Hair follicular keratinocyte (primary cell): ENCODE data around the gene ADAMTSL1. TPM values are rescaled to one million over a fixed set of nuclear protein-coding genes. Genes with fewer than 3 reads are reported as not detected.

Experiments used
- total RNA-seq: library from RNA; depleted of rRNA; stranded (reverse); fragments of >200 nt; gene quantifications from 2 replicates; pipeline ENCODE4 v1.2.3, GENCODE V29; 2015

The ADAMTSL1 gene, protein sequence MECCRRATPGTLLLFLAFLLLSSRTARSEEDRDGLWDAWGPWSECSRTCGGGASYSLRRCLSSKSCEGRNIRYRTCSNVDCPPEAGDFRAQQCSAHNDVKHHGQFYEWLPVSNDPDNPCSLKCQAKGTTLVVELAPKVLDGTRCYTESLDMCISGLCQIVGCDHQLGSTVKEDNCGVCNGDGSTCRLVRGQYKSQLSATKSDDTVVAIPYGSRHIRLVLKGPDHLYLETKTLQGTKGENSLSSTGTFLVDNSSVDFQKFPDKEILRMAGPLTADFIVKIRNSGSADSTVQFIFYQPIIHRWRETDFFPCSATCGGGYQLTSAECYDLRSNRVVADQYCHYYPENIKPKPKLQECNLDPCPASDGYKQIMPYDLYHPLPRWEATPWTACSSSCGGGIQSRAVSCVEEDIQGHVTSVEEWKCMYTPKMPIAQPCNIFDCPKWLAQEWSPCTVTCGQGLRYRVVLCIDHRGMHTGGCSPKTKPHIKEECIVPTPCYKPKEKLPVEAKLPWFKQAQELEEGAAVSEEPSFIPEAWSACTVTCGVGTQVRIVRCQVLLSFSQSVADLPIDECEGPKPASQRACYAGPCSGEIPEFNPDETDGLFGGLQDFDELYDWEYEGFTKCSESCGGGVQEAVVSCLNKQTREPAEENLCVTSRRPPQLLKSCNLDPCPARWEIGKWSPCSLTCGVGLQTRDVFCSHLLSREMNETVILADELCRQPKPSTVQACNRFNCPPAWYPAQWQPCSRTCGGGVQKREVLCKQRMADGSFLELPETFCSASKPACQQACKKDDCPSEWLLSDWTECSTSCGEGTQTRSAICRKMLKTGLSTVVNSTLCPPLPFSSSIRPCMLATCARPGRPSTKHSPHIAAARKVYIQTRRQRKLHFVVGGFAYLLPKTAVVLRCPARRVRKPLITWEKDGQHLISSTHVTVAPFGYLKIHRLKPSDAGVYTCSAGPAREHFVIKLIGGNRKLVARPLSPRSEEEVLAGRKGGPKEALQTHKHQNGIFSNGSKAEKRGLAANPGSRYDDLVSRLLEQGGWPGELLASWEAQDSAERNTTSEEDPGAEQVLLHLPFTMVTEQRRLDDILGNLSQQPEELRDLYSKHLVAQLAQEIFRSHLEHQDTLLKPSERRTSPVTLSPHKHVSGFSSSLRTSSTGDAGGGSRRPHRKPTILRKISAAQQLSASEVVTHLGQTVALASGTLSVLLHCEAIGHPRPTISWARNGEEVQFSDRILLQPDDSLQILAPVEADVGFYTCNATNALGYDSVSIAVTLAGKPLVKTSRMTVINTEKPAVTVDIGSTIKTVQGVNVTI (N-terminal part only)
- 6.6 and 9.3 TPM in 2 replicates for total RNA-seq

DNA sequence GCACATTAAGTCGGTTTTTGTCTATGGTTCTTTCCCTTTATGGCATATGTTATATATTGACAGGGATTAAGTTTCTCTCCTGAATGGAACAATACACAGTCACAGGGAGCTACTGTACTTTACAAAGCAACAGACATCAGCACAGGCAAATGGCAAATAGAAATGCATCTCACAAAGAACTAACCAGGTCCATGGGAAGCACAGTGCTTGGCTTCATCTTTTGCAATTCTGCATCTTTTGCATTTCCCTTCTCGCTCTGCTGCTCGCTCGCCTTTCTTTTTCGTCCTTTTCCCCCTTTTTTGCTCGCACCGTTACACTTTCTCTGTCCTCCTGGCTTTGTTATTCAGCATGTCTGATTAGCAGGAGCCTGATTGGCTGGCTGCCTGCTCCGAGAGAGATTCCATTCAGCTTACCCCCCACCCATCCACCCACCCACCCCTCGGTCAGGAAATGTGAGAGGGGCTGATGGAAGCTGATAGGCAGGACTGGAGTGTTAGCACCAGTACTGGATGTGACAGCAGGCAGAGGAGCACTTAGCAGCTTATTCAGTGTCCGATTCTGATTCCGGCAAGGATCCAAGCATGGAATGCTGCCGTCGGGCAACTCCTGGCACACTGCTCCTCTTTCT is at the start of gene ADAMTSL1:
Gene ADAMTSL1 (plus strand): TSS at position 502 of the 628 bp plus-strand sequence. CDS start 80 bp downstream, at position 582.

